ENCODE measurements around the gene GSK3A. TPM values are rescaled to one million over a fixed set of nuclear protein-coding genes. Genes with fewer than 3 reads are reported as not detected.

GSK3A gene
- total RNA-seq, result 10 to 100 TPM; 30.5 to 31.7 TPM

GRCh38 chr19:42242512-42243409, at the start of gene GSK3A:
Gene GSK3A, minus strand, starts transcription at chr19:42242602. Its CDS starts 137 bp downstream, at chr19:42242465.
- Mint-ChIP-seq H3K9me3 (no peaks in the 10 kb centered on the region), H3K27me3 (no peaks in the 10 kb centered on the region), H3K36me3 (ENCODE audit: low read depth) (peaks cover 24% of the 10 kb centered on the region), H3K27ac (peak within 1 kb of the TSS; percentile 100), H3K4me3 (peak within 1 kb of the TSS; percentile 94), H3K4me1 (ENCODE audit: low read depth) (peaks cover 50% of the 10 kb centered on the region)
- peak; percentile 97 for DNase-seq
- peak; percentile 79 for ATAC-seq
- POLR2A ChIA-PET, result interaction anchor here (1.2 to 16.1 kb wide), 8 partner anchors 9 to 111 kb away, joined by 3 to 195 read pairs (median 10); partner anchors contain the start of genes DEDD2, POU2F2 and ZNF526
- CTCF ChIA-PET, result interaction anchor here (0.7 to 6.7 kb wide), 14 partner anchors 9 to 120 kb away, joined by 3 to 107 read pairs (median 4); partner anchors contain the start of genes DEDD2, PAFAH1B3, POU2F2 and PRR19
- no peak for TF ChIP-seq CTCF (IDR thresholded peaks at IDR 0.05)
- intact Hi-C loops (cut with micrococcal nuclease), result loop anchor here (5.0 kb wide), 1 partner anchor 40 kb away; no protein-coding TSS in a partner anchor

- H3K27ac Mint-ChIP-seq, result peak overlapping the region; percentile 55
- POLR2A ChIA-PET, result interaction anchor here (1.9 kb wide), 1 partner anchor 180 kb away, joined by 4 read pairs; no protein-coding TSS in a partner anchor
These were observed 49.0 kb upstream of the GSK3A start for GRCh38 chr19:42291435-42291810.

GRCh38 chr19:42290523-42291434, 48.4 kb upstream of the GSK3A start:
- no peak overlapping the region for H3K4me3 Mint-ChIP-seq
- POLR2A ChIA-PET, result interaction anchor here (1.9 kb wide), 1 partner anchor 180 kb away, joined by 4 read pairs; no protein-coding TSS in a partner anchor
- DNase-seq, result peak; percentile 77
- intact Hi-C loops (cut with micrococcal nuclease), result no loop called here
- H3K27ac Mint-ChIP-seq, result no peak overlapping the region
- H3K4me1 Mint-ChIP-seq (ENCODE audit: low read depth), result peaks cover 8% of the 10 kb centered on the region
- no peaks in the 10 kb centered on the region for H3K9me3 Mint-ChIP-seq
- ATAC-seq, result peak; percentile 87
- peaks cover 19% of the 10 kb centered on the region for H3K36me3 Mint-ChIP-seq (ENCODE audit: low read depth)
- peak; percentile 63 for TF ChIP-seq CTCF (IDR thresholded peaks at IDR 0.05)
- H3K27me3 Mint-ChIP-seq, result no peaks in the 10 kb centered on the region
- CTCF ChIA-PET, result interaction anchor here (0.5 to 1.0 kb wide), 4 partner anchors 39 to 57 kb away, joined by 3 read pairs; partner anchors contain the start of gene GSK3A

More at GRCh38 chr19:42291435-42291810, 49.0 kb upstream of the GSK3A start:
- H3K4me1 Mint-ChIP-seq (ENCODE audit: low read depth), result peaks cover 6% of the 10 kb centered on the region
- ATAC-seq, result no peak
- DNase-seq, result no peak
- H3K27me3 Mint-ChIP-seq, result no peaks in the 10 kb centered on the region
- H3K4me3 Mint-ChIP-seq, result no peak overlapping the region
- no peak for TF ChIP-seq CTCF (IDR thresholded peaks at IDR 0.05)
- H3K36me3 Mint-ChIP-seq (ENCODE audit: low read depth), result peaks cover 21% of the 10 kb centered on the region
- intact Hi-C loops (cut with micrococcal nuclease), result no loop called here
- H3K9me3 Mint-ChIP-seq, result no peaks in the 10 kb centered on the region
- CTCF ChIA-PET, result interaction anchor here (1.0 kb wide), 1 partner anchor 39 kb away, joined by 3 read pairs; no protein-coding TSS in a partner anchor

GRCh38 chr19:42290136-42290522, 47.7 kb upstream of the GSK3A start:
- POLR2A ChIA-PET, result no interaction called here
- H3K4me1 Mint-ChIP-seq (ENCODE audit: low read depth), result peaks cover 14% of the 10 kb centered on the region
- CTCF ChIA-PET, result interaction anchor here (0.5 to 1.2 kb wide), 4 partner anchors 48 to 181 kb away, joined by 3 read pairs; partner anchors contain the start of gene GSK3A
- H3K27ac Mint-ChIP-seq, result no peak overlapping the region
- H3K36me3 Mint-ChIP-seq (ENCODE audit: low read depth), result peaks cover 19% of the 10 kb centered on the region
- no peaks in the 10 kb centered on the region for H3K9me3 Mint-ChIP-seq
- TF ChIP-seq CTCF (IDR thresholded peaks at IDR 0.05), result no peak
- ATAC-seq (no peak), DNase-seq (no peak)
- H3K4me3 Mint-ChIP-seq, result no peak overlapping the region
- no peaks in the 10 kb centered on the region for H3K27me3 Mint-ChIP-seq
- intact Hi-C loops (cut with micrococcal nuclease), result no loop called here
